ENCODE results near the gene PPFIBP2.

Gene PPFIBP2

GRCh38 chr11:7604331-7604955, 90.6 kb downstream of the PPFIBP2 start:
- no peak overlapping the region for H3K4me3 ChIP-seq (ENCODE audit: low read depth, low read length)
- H3K4me1 ChIP-seq (ENCODE audit: control insufficient read depth, insufficient read depth, low read length): no peaks in the 10 kb centered on the region
- H3K27ac ChIP-seq (ENCODE audit: extremely low read depth, low read depth, low read length): no peak overlapping the region
- POLR2A ChIA-PET: no interaction called here
- no peaks in the 10 kb centered on the region for H3K9me3 ChIP-seq (ENCODE audit: control insufficient read depth, insufficient read depth, low read depth, low read length)
- CTCF ChIA-PET: interaction anchor here (0.9 to 1.4 kb wide), 2 partner anchors 33 to 61 kb away, joined by 3 to 5 read pairs; no protein-coding TSS in a partner anchor
- TF ChIP-seq KLF17 (tag by site-specific recombination; IDR thresholded peaks at IDR 0.05): peak; percentile 80
- no peak for TF ChIP-seq ZNF140 (tag by site-specific recombination; IDR thresholded peaks at IDR 0.05)
- peak; percentile 96 for TF ChIP-seq KLF1 (tag by site-specific recombination; IDR thresholded peaks at IDR 0.05)
- TF ChIP-seq EGR2 (tag by site-specific recombination; IDR thresholded peaks at IDR 0.05; ENCODE audit: low read depth): peak; percentile 100
- TF ChIP-seq ZSCAN30 (tag by site-specific recombination; IDR thresholded peaks at IDR 0.05): no peak
- no peak for TF ChIP-seq ZSCAN5A (tag by site-specific recombination; IDR thresholded peaks at IDR 0.05)
- no peak for TF ChIP-seq PRDM6 (tag by site-specific recombination; IDR thresholded peaks at IDR 0.05)
- TF ChIP-seq ZFHX2 (tag by site-specific recombination; conservative IDR thresholded peaks at IDR 0.05): peak; percentile 100
- no peak for TF ChIP-seq ZBTB10 (tag by site-specific recombination; IDR thresholded peaks at IDR 0.05)
- H3K36me3 ChIP-seq (ENCODE audit: control insufficient read depth in 2 of 2, insufficient read depth in 1 of 2, low read length in 2 of 2): no peaks in the 10 kb centered on the region

GRCh38 chr11:7605186-7605943, 91.6 kb downstream of the PPFIBP2 start:
- no peak for TF ChIP-seq ZNF175 (tag by site-specific recombination; IDR thresholded peaks at IDR 0.05)
- Histone ChIP-seq H3K4me3 (ENCODE audit: low read depth, low read length) (no peak overlapping the region), H3K36me3 (ENCODE audit: control insufficient read depth in 2 of 2, insufficient read depth in 1 of 2, low read length in 2 of 2) (peaks cover 0 to 3% of the 10 kb centered on the region in 2 experiments; a peak in 1 of 3 replicates), H3K9me3 (ENCODE audit: control insufficient read depth, insufficient read depth, low read depth, low read length) (no peaks in the 10 kb centered on the region), H3K27ac (ENCODE audit: extremely low read depth, low read depth, low read length) (no peak overlapping the region), H3K4me1 (ENCODE audit: control insufficient read depth, insufficient read depth, low read length) (no peaks in the 10 kb centered on the region)
- CTCF ChIA-PET: interaction anchor here (0.7 to 1.4 kb wide), 5 partner anchors 13 to 60 kb away, joined by 3 to 7 read pairs (median 5); no protein-coding TSS in a partner anchor
- POLR2A ChIA-PET: no interaction called here

GRCh38 chr11:7606496-7606895, 92.7 kb downstream of the PPFIBP2 start:
- no peak overlapping the region for H3K4me3 ChIP-seq (ENCODE audit: low read depth, low read length)
- H3K27ac ChIP-seq (ENCODE audit: extremely low read depth, low read depth, low read length): no peak overlapping the region
- POLR2A ChIA-PET: no interaction called here
- H3K4me1 ChIP-seq (ENCODE audit: control insufficient read depth, insufficient read depth, low read length): no peaks in the 10 kb centered on the region
- peaks cover 0 to 12% of the 10 kb centered on the region in 2 experiments; a peak in 1 of 3 replicates for H3K36me3 ChIP-seq (ENCODE audit: control insufficient read depth in 2 of 2, insufficient read depth in 1 of 2, low read length in 2 of 2)
- CTCF ChIA-PET: interaction anchor here (0.6 to 1.4 kb wide), 4 partner anchors 35 to 291 kb away, joined by 3 to 7 read pairs (median 4); no protein-coding TSS in a partner anchor
- no peaks in the 10 kb centered on the region for H3K9me3 ChIP-seq (ENCODE audit: control insufficient read depth, insufficient read depth, low read depth, low read length)
- no peak for TF ChIP-seq ZNF221 (tag by site-specific recombination; IDR thresholded peaks at IDR 0.05; ENCODE audit: borderline replicate concordance)
- TF ChIP-seq KLF1 (tag by site-specific recombination; IDR thresholded peaks at IDR 0.05): no peak
- no peak for TF ChIP-seq ZNF658 (tag by site-specific recombination; IDR thresholded peaks at IDR 0.05)
- TF ChIP-seq ZNF133 (tag by site-specific recombination; IDR thresholded peaks at IDR 0.05): no peak
- TF ChIP-seq ZNF341 (tag by site-specific recombination; IDR thresholded peaks at IDR 0.05; ENCODE audit: low read depth): no peak
- TF ChIP-seq ZNF423 (tag by site-specific recombination; IDR thresholded peaks at IDR 0.05): no peak
- TF ChIP-seq ZNF560 (tag by site-specific recombination; IDR thresholded peaks at IDR 0.05; ENCODE audit: borderline replicate concordance): no peak
- no peak for TF ChIP-seq ZNF366 (tag by site-specific recombination; conservative IDR thresholded peaks at IDR 0.05)
- no peak for TF ChIP-seq ZNF544 (tag by site-specific recombination; IDR thresholded peaks at IDR 0.05)
- TF ChIP-seq EGR2 (tag by site-specific recombination; IDR thresholded peaks at IDR 0.05; ENCODE audit: low read depth): no peak
- no peak for TF ChIP-seq ZNF626 (tag by site-specific recombination; IDR thresholded peaks at IDR 0.05)
- TF ChIP-seq ZNF311 (tag by site-specific recombination; IDR thresholded peaks at IDR 0.05; ENCODE audit: borderline replicate concordance): no peak
- no peak for TF ChIP-seq ZNF248 (tag by site-specific recombination; IDR thresholded peaks at IDR 0.05)
- TF ChIP-seq ZNF302 (tag by site-specific recombination; IDR thresholded peaks at IDR 0.05; ENCODE audit: low read depth): no peak
- TF ChIP-seq ZNF664 (tag by site-specific recombination; IDR thresholded peaks at IDR 0.05): no peak
- no peak for TF ChIP-seq KLF8 (tag by site-specific recombination; IDR thresholded peaks at IDR 0.05)

All from HEK293 (cell line).